IPS-18c (cell line): Measurements from ENCODE around the gene HAPLN1.

Experiments used
- H3K4me3 ChIP-seq: 2 replicates; pipeline ENCODE4 v1.7.0; 2013; ENCODE audit warnings: low read depth, mild to moderate bottlenecking, low read length, moderate library complexity; ENCODE audit not compliant: insufficient read depth
- H3K9me3 ChIP-seq: one replicate; pipeline ENCODE4 v1.6.1; 2013; ENCODE audit warnings: mild to moderate bottlenecking, low read length, moderate library complexity; ENCODE audit not compliant: control insufficient read depth, insufficient read depth

Gene HAPLN1

GRCh38 chr5:83723031-83723430 is 2.4 kb upstream of the HAPLN1 start:
- H3K9me3 ChIP-seq = no peaks in the 10 kb centered on the region
- H3K4me3 ChIP-seq = no peak overlapping the region

- Histone ChIP-seq H3K4me3 (peak overlapping the region; percentile 66), H3K9me3 (no peaks in the 10 kb centered on the region)
These were observed 1.6 kb upstream of the HAPLN1 start for GRCh38 chr5:83721953-83722901.

GRCh38 chr5:83718936-83719495 is 1.6 kb downstream of the HAPLN1 start:
- Histone ChIP-seq H3K4me3 (no peak overlapping the region), H3K9me3 (no peaks in the 10 kb centered on the region)

- no peak overlapping the region for H3K4me3 ChIP-seq
- H3K9me3 ChIP-seq = no peaks in the 10 kb centered on the region
These were observed 2.3 kb downstream of the HAPLN1 start for GRCh38 chr5:83718195-83718825.

GRCh38 chr5:83715236-83716065 is 5.2 kb downstream of the HAPLN1 start:
- Histone ChIP-seq H3K9me3 (no peaks in the 10 kb centered on the region), H3K4me3 (no peak overlapping the region)

GRCh38 chr5:83714810-83715209 is 5.8 kb downstream of the HAPLN1 start:
- Histone ChIP-seq H3K9me3 (no peaks in the 10 kb centered on the region), H3K4me3 (no peak overlapping the region)

- H3K4me3 ChIP-seq = no peak overlapping the region
These were observed 8.6 kb downstream of the HAPLN1 start for GRCh38 chr5:83711982-83712601.

GRCh38 chr5:83709973-83710372 is 10.7 kb downstream of the HAPLN1 start:
- Histone ChIP-seq H3K9me3 (no peaks in the 10 kb centered on the region), H3K4me3 (no peak overlapping the region)

More at GRCh38 chr5:83711982-83712601, 8.6 kb downstream of the HAPLN1 start:
- H3K9me3 ChIP-seq = no peaks in the 10 kb centered on the region

GRCh38 chr5:83708170-83708569 is 12.5 kb downstream of the HAPLN1 start:
- H3K4me3 ChIP-seq = no peak overlapping the region
- no peaks in the 10 kb centered on the region for H3K9me3 ChIP-seq

GRCh38 chr5:83703059-83703458 is 17.6 kb downstream of the HAPLN1 start:
- Histone ChIP-seq H3K9me3 (no peaks in the 10 kb centered on the region), H3K4me3 (no peak overlapping the region)

- H3K4me3 ChIP-seq = no peak overlapping the region
- H3K9me3 ChIP-seq = no peaks in the 10 kb centered on the region
These were observed 18.8 kb downstream of the HAPLN1 start for GRCh38 chr5:83701886-83702285.

- Histone ChIP-seq H3K9me3 (no peaks in the 10 kb centered on the region), H3K4me3 (no peak overlapping the region)
These were observed 30.8 kb downstream of the HAPLN1 start for GRCh38 chr5:83689881-83690280.

GRCh38 chr5:83688281-83688680 is 32.4 kb downstream of the HAPLN1 start:
- Histone ChIP-seq H3K9me3 (no peaks in the 10 kb centered on the region), H3K4me3 (no peak overlapping the region)

GRCh38 chr5:83687124-83687619 is 33.5 kb downstream of the HAPLN1 start:
- Histone ChIP-seq H3K9me3 (no peaks in the 10 kb centered on the region), H3K4me3 (no peak overlapping the region)

GRCh38 chr5:83686251-83686650 is 34.4 kb downstream of the HAPLN1 start:
- H3K4me3 ChIP-seq = no peak overlapping the region
- H3K9me3 ChIP-seq = no peaks in the 10 kb centered on the region

- H3K4me3 ChIP-seq = no peak overlapping the region
These were observed 36.8 kb downstream of the HAPLN1 start for GRCh38 chr5:83683836-83684235.

GRCh38 chr5:83672646-83673045 is 48.0 kb downstream of the HAPLN1 start:
- no peak overlapping the region for H3K4me3 ChIP-seq
- H3K9me3 ChIP-seq = no peaks in the 10 kb centered on the region

More at GRCh38 chr5:83683836-83684235, 36.8 kb downstream of the HAPLN1 start:
- H3K9me3 ChIP-seq = no peaks in the 10 kb centered on the region
